ENCODE results near the gene ASTN1.

The ASTN1 gene

GRCh38 chr1:177033628-177034027 lies 130.9 kb downstream of the ASTN1 start:
- no peak for DNase-seq

- no peak for DNase-seq
Observed at GRCh38 chr1:177032434-177032833, 132.1 kb downstream of the ASTN1 start.

- DNase-seq: no peak
Observed at GRCh38 chr1:177024623-177025022, 139.9 kb downstream of the ASTN1 start.

- DNase-seq: no peak
Observed at GRCh38 chr1:177023726-177024125, 140.8 kb downstream of the ASTN1 start.

- no peak for DNase-seq
Observed at GRCh38 chr1:177023249-177023648, 141.3 kb downstream of the ASTN1 start.

GRCh38 chr1:177021687-177022086 lies 142.8 kb downstream of the ASTN1 start:
- no peak for DNase-seq

GRCh38 chr1:177020851-177021589 lies 143.5 kb downstream of the ASTN1 start:
- no peak for DNase-seq

GRCh38 chr1:177017287-177017852 lies 147.1 kb downstream of the ASTN1 start:
- DNase-seq: no peak

- no peak for DNase-seq
Observed at GRCh38 chr1:177014325-177014724, 150.2 kb downstream of the ASTN1 start.

GRCh38 chr1:177012342-177012925 lies 152.1 kb downstream of the ASTN1 start:
- DNase-seq: no peak

- no peak for DNase-seq
Observed at GRCh38 chr1:177011508-177011907, 153.0 kb downstream of the ASTN1 start.

- DNase-seq: peak in 1 of 14 donors; percentile 60
Observed at GRCh38 chr1:177010211-177010825, 154.2 kb downstream of the ASTN1 start.

- DNase-seq: no peak
Observed at GRCh38 chr1:177008653-177009052, 155.9 kb downstream of the ASTN1 start.

GRCh38 chr1:177007437-177008161 lies 156.9 kb downstream of the ASTN1 start:
- no peak for DNase-seq

- DNase-seq: no peak
Observed at GRCh38 chr1:177002891-177003290, 161.6 kb downstream of the ASTN1 start.

GRCh38 chr1:177001556-177001955 lies 163.0 kb downstream of the ASTN1 start:
- DNase-seq: no peak

- DNase-seq: no peak
Observed at GRCh38 chr1:176998183-176998795, 166.2 kb downstream of the ASTN1 start.

- DNase-seq: peak in 2 of 14 donors; percentile 12 to 15
Observed at GRCh38 chr1:176996456-176997090, 167.9 kb downstream of the ASTN1 start.

GRCh38 chr1:176994931-176995596 lies 169.4 kb downstream of the ASTN1 start:
- DNase-seq: no peak

GRCh38 chr1:176993587-176993986 lies 170.9 kb downstream of the ASTN1 start:
- DNase-seq: no peak

- DNase-seq: peak in 4 of 14 donors; percentile 15 to 27 (median 16)
Observed at GRCh38 chr1:176989754-176990153, 174.8 kb downstream of the ASTN1 start.
